Amygdala (tissue), 56 donors: ENCODE measurements around the gene LMBR1.
"Not testable (repeated sequence)": the region's sequence is repeated elsewhere in the genome, so short reads cannot be mapped to it uniquely, and the experiment has no call there.

ENCODE experiments used
- DNase-seq, 56 donors: peaks; one replicate each; lab custom pipeline; 2025; lab: John Stamatoyannopoulos, UW

Gene LMBR1

GRCh38 chr7:156892821-156893706 lies at the start of gene LMBR1:
LMBR1 (minus strand) TSS chr7:156893183; CDS start chr7:156892993, 190 bp downstream.
- peak; percentile 33 to 94 (median 87) for DNase-seq

GRCh38 chr7:156942708-156943090 lies 49.7 kb upstream of the LMBR1 start:
- DNase-seq, result no peak

- no peak for DNase-seq
These were observed 48.6 kb upstream of the LMBR1 start for GRCh38 chr7:156941393-156942182.

GRCh38 chr7:156940421-156941122 lies 47.6 kb upstream of the LMBR1 start:
- no peak for DNase-seq

GRCh38 chr7:156936766-156937165 lies 43.8 kb upstream of the LMBR1 start:
- DNase-seq, result not testable (repeated sequence)

GRCh38 chr7:156935250-156935649 lies 42.3 kb upstream of the LMBR1 start:
- DNase-seq, result no peak

GRCh38 chr7:156932006-156932405 lies 39.0 kb upstream of the LMBR1 start:
- DNase-seq, result no peak

- DNase-seq, result no peak
These were observed 37.0 kb upstream of the LMBR1 start for GRCh38 chr7:156929789-156930539.

GRCh38 chr7:156928406-156928747 lies 35.4 kb upstream of the LMBR1 start:
- DNase-seq, result no peak

- DNase-seq, result no peak
These were observed 34.8 kb upstream of the LMBR1 start for GRCh38 chr7:156927571-156928405.

GRCh38 chr7:156925821-156926220 lies 32.8 kb upstream of the LMBR1 start:
- not testable (repeated sequence) for DNase-seq

- DNase-seq, result not testable (repeated sequence)
These were observed 29.3 kb upstream of the LMBR1 start for GRCh38 chr7:156922304-156922703.

- DNase-seq, result not testable (repeated sequence)
These were observed 27.7 kb upstream of the LMBR1 start for GRCh38 chr7:156920487-156921373.

- DNase-seq, result no peak
These were observed 27.1 kb upstream of the LMBR1 start for GRCh38 chr7:156920076-156920475.

GRCh38 chr7:156919132-156919713 lies 26.2 kb upstream of the LMBR1 start:
- DNase-seq, result no peak

- no peak for DNase-seq
These were observed 25.7 kb upstream of the LMBR1 start for GRCh38 chr7:156918635-156919034.

GRCh38 chr7:156909574-156910252 lies 16.7 kb upstream of the LMBR1 start:
- not testable (repeated sequence) for DNase-seq
